ENCODE results near the gene NLRP12.
"Not testable (repeated sequence)": the region's sequence is repeated elsewhere in the genome, so short reads cannot be mapped to it uniquely, and the experiment has no call there.

Gene NLRP12, protein sequence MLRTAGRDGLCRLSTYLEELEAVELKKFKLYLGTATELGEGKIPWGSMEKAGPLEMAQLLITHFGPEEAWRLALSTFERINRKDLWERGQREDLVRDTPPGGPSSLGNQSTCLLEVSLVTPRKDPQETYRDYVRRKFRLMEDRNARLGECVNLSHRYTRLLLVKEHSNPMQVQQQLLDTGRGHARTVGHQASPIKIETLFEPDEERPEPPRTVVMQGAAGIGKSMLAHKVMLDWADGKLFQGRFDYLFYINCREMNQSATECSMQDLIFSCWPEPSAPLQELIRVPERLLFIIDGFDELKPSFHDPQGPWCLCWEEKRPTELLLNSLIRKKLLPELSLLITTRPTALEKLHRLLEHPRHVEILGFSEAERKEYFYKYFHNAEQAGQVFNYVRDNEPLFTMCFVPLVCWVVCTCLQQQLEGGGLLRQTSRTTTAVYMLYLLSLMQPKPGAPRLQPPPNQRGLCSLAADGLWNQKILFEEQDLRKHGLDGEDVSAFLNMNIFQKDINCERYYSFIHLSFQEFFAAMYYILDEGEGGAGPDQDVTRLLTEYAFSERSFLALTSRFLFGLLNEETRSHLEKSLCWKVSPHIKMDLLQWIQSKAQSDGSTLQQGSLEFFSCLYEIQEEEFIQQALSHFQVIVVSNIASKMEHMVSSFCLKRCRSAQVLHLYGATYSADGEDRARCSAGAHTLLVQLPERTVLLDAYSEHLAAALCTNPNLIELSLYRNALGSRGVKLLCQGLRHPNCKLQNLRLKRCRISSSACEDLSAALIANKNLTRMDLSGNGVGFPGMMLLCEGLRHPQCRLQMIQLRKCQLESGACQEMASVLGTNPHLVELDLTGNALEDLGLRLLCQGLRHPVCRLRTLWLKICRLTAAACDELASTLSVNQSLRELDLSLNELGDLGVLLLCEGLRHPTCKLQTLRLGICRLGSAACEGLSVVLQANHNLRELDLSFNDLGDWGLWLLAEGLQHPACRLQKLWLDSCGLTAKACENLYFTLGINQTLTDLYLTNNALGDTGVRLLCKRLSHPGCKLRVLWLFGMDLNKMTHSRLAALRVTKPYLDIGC

DNA sequence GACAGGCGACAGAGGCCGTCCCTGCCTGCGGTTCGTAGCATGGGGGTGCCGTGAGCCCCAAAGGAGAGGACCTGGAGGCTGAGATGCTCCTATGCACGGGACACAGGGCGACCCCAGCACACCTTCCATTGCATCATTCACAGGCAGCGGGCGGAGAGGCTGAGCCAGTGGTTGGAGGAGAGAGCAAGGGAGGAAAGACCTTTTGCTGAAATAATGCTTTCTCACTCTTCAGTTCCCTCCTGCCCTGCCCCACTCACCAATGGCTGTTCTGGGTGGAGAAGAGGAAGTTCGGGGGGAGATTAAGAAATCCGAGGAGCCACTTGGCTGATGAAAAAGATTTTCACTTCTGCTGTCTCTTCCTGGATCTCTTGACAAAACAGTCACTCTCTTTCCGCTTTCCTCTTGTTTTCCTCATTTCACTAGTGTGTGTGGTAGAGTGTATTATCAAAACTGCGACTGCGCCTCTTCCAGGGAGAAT, at the start of gene NLRP12:
Gene NLRP12 (minus strand): TSS at position 181 of the 478 bp plus-strand sequence. CDS start 140 bp downstream, at position 41.
- peak; percentile 56 for DNase-seq (ENCODE audit: low spot score)

DNA sequence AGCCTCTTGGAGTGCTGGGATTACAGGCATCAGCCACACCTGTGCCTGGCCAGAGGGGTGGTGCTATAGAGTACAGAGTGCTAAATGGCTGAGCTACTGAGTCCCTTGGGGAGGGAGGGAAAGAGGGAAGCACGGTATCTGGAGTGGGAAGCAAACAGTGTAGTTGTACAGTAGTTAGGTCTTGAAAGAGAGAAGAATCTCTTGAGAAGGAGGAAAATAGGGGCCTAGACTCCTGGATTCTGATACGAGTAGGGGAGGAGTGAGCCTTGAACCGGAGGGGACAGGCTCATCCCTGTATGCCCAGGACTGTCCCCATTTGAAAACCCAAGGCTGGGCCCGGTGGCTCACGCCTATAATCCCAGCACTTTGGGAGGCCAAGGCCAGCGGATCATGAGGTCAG, 48.6 kb upstream of the NLRP12 start:
- DNase-seq (ENCODE audit: low spot score) = no peak

DNA sequence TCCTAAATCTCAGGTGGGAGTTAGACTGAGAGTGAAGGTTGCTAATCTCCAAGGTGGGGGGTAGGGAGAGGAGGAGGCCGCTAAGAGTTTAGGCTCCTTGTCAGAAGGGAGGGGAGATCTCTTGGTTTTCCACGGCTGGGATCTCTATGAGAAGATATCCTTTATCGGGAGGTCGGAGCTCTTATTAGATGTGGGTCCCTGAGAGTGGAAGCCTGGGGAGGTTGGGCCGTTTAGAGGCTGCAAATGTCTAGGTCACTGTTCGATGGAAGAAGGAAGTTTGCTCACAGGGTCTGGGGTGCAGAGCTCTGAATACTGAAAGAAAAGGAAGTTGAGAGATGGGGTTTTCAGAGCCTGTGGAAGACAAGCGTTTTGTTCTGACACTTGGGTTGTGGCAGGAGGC, 47.3 kb upstream of the NLRP12 start:
- no peak for DNase-seq (ENCODE audit: low spot score)

DNA sequence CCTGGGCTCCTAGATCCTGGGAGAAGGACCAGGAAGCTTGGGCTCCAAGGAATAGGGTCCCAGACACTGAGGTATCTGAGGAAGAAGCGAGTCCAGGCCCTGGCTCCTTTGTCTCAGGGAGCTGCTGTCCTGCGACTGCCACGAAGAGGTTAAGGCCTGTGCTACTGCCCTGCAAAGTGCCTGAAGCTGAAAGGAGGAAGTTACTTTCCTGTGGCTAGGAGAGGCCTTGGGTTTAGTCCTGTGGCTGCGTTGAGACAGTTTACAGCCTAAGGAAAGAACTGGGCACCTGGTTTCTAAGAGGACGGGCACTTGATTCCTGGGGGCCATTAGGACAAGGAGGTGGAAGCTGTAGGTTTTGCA, 46.4 kb upstream of the NLRP12 start:
- peak; percentile 56 for DNase-seq (ENCODE audit: low spot score)

DNA sequence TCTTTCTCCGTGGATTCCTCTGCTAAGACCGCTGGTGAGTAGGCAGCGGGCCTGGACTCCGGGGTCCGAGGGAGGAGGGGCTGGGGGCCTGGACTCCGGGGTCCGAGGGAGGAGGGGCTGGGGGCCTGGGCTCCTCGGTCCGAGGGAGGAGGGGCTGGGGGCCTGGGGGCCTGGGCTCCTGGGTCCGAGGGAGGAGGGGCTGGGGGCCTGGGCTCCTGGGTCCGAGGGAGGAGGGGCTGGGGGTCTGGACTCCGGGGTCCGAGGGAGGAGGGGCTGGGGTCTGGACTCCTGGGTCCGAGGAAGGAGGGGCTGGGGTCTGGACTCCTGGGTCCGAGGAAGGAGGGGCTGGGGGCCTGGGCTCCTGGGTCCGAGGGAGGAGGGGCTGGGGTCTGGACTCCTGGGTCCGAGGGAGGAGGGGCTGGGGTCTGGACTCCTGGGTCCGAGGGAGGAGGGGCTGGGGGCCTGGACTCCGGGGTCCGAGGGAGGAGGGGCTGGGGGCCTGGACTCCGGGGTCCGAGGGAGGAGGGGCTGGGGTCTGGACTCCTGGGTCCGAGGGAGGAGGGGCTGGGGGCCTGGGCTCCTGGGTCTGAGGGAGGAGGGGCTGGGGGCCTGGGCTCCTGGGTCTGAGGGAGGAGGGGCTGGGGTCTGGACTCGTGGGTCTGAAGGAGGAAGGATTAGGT, 45.8 kb upstream of the NLRP12 start:
- not testable (repeated sequence) for DNase-seq (ENCODE audit: low spot score)

DNA sequence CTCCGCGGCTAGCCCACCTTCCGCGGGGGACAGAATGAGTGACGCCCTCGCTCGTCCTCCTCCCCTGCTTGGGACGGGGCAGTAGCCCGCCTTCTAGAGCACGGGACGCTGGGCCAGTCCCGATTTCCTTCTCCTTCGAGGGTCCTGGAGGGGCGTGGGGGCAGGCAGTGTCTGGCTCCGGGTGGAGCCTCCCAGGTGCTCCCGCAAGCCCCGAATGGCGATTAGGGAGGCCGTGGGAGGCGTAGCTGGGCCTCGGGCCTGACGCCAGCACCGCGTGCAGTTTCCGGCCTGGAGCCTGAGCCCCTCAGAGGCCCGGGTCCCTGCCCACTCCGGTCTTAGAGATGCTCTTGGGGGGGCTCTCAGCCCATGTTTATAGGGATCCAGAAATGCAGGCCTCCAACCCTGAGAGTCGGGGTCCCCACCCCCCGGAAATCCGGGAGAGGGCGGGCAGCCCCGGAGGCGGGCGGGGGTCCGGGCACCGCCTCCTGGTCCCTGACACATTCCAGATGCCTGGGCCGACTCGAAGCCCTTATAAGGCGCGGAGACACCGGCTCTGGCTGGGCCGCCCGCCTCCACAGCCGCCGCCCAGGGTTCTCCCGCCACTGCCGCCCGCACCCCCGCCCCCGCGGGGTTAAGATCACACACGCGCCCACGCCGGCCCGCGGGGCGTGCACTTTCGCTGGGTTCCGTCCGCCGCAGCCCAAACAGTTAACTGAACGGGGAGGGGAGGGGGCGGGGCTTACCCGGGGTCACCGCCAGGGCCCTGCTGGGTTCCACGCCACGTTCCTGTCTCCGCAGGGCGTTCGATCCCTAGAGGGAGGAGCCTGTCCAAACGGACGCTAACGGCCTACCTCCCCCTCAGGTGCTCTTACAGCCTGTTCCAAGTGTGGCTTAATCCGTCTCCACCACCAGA, 45.0 kb upstream of the NLRP12 start:
- peak; percentile 65 for DNase-seq (ENCODE audit: low spot score)

DNA sequence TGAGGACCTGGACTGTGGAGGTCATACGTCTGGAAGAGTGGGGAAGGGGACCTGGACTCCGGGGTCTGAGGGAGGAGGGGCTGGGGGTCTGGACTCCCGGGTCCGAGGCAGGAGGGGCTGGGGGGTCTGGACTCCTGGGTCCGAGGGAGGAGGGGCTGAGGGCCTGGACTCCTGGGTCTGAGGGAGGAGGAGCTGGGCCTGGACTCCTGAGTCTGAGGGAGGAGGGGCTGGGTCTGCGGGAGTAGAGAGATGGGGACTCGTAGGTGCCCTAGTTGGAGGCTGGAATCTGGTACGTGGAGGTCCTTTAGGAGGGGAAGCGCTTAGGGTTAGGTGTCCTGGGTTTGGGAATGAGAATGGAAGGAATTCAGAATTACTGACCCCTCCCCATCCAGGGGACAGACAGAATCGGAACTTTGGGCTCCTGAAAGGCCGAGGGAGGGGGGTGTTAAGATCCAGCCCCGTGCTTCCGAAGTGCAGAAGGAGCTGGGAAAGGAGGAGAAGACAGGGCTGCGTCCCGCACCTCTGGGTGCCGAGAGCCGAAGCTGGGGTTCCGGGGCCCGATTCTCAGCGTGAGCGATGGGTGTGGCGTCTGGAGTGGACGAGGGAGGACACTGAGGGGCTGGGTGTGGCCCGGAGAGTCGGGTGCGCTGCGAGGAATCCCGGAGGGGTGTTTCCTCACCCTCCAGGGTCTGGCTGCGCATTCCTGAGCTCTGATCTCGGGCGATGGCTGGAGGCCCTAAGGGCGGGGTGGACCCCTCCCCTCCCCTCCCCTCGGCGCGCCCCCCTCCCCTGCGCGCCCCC, 44.2 kb upstream of the NLRP12 start:
- no peak for DNase-seq (ENCODE audit: low spot score)

DNA sequence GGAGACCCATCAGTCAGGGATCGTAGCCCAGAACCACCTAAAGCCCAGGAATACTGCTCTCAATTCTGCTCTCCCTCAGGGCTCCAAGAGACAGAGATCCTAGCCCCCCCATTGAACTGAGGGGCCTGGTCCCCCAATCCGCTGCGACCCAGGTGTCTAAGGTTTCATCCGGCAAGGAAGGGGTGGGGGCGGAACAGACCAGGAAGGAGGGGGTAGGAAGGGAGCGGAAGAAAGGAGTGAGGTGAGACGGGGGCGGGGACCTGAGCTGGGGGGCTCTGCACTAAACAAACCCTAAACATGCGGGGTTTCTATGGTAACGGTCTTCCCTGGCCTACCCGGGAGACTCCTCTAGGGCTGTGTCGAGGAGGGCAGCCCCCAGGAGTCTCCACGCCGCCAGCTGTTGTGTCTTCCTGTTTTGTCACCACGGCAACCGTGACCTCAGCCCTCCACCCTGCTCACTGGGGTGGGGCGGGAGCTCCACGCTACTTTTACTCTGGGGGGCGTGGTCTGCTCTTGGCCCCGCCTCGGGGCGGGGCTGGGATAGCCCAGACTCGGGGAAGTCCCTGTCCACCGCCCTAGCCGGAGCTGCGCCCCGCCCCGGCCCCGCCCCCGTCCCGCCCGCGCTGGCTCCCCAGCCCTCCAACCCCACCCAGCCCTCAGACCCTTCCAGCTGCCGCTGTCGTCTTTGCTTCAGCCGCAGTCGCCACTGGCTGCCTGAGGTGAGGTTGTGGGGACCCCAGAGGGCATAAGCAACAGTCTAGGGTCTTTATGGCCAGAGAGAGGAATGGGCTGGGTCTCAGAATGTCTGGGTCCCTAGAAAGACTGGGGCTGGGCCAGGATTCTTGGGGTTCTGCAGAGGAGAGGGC, 43.3 kb upstream of the NLRP12 start, which contains the start of gene MYADM:
Gene MYADM (plus strand): TSS at position 659 of the 866 bp plus-strand sequence. CDS start 5,647 bp downstream, outside the sequence.
- peak; percentile 98 for DNase-seq (ENCODE audit: low spot score)

DNA sequence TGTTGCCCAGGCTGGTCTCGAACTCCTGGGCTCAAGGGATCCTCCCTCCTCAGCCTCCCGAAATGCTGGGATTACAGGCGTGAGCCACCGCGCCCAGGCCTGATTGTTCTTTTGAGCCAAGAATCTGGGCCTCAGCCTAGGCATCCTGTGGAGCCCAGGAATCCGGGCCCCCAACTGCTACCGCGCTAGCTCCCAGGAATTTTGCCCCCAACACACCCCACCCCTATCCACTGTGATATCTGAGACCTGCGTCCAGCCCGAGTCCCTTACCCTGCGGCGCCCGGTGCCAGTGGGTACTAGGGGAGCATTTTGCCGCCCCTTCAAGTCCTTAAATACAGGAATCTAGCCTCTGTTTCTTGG, 42.7 kb upstream of the NLRP12 start:
- DNase-seq (ENCODE audit: low spot score) = no peak

DNA sequence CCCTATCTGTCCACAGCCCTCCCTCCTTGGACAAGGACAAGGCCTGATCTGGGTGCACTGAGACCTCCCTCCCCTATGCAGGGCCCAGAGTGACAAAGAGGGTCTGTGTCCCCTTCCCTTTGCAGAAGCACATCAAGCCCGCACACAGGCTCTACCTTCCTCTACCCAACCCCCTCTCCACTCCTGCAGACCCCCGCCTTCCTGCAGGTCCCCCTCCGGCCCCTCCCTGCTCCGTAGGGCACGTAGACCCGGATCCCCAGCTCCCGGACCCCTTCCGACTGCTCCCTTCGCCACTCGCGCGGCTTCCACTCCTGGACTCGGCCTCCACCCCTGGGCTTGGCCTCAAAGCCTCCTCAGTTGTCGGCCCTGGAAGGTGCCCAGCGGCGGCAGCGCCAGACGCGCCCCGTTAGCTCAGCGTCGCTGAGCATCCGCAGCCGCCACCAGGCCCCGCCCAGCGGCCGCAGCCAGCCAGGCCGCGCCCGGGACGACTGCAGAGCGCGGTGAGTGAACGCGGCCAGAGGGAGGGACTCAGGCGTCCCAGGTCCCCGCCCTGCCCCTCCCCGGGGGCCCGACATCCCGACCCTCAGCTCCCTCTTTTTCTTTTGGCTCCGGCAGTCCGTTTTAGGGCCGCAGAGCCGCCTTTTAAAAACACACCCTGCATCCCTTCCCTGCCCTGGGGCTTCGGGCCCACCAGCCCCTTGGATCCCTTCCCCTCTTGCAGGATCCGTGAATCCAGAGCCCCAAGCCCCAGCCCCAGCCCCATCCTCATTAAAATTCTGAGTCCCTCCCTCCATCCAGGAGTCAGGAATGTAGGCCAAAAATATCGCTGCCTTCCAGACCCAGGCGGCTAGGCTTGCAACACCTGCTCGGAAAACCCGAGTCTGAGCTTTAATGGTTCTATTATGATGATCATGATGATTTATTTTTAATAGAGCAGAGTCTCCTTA, 42.1 kb upstream of the NLRP12 start:
- DNase-seq (ENCODE audit: low spot score) = peak; percentile 86

DNA sequence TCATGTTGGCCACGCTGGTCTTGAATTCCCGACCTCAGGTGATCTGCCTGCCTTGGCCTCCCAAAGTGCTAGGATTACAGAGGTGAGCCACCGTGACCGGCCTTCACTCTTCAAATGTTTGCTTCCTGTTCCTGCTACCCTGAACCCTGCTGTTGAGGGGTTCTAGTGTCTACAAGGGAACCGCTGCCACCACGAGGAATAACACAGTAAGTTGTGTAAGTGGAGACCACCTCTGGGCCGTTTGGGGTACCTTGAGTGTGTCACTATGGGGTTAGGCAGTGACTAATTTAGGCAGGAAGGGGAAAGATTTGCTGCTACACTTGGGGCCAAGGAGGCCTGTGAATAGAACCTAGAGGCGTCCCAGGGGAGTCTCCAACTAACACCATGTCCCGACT, 41.4 kb upstream of the NLRP12 start:
- DNase-seq (ENCODE audit: low spot score) = no peak

DNA sequence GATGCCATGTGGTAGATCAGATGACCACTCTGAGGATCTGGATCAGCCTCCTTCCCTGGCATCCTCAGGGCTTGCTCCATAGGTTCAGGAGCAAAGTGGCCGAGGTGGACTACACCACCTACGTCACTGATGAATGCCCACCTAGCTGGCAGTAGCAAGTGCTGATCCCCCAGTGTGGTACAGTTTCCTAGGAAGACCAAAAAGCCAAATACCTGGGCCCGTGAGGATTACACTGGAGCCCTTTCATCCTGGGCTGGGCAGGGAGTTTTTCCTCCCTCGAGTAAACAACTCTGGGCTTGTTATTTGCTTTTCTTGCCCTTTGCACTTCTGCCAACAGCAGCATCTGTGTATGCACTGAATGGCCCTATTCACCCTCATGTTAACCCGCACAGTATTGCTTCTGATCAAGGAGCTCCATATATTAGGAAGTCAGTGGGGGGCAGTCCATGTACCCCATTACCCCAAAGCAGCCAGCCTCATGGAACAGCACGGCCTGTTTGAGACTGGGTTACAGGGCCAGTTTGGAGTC, 40.3 kb upstream of the NLRP12 start:
- DNase-seq (ENCODE audit: low spot score) = peak; percentile 86

DNA sequence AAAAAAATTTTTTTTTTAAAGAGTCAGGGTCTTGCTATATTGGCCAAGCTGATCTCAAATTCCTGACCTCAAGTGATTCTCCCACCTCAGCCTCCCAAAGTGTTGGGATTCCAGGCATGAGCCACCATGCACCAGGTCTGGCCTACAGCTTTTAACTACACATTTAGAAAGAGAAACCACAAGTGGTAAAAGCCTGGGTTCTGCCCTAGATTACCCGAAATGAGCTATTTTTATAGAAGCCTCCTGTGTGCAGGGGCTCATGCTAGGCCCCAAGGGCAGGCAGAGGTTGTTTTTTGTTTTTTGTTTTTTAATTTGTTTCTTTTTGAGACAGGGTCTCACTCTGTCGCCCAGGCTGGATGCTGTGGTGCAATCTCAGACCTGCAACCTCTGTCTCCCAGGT, 29.6 kb upstream of the NLRP12 start:
- DNase-seq (ENCODE audit: low spot score) = no peak

DNA sequence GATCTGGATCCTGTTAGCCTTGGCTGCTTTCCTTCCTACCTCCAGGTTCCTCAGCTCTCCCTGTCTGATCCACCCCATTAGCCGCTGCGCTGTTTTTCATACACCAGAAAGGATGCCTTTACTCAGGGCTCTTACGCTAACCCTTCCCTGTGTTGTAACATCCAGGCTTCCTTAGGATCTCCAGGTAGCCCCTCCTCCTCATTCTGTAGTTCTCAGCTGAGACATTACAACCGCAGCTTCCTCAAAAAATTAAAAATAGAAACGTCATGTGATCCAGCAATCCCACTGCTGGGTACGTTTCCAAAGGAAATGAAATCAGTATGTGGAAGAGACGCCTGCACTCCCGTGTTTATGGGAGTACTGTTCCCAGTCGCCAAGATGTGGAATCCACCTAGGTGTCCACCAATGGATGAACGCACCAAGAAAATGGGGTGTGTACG, 25.1 kb upstream of the NLRP12 start:
- DNase-seq (ENCODE audit: low spot score) = no peak

DNA sequence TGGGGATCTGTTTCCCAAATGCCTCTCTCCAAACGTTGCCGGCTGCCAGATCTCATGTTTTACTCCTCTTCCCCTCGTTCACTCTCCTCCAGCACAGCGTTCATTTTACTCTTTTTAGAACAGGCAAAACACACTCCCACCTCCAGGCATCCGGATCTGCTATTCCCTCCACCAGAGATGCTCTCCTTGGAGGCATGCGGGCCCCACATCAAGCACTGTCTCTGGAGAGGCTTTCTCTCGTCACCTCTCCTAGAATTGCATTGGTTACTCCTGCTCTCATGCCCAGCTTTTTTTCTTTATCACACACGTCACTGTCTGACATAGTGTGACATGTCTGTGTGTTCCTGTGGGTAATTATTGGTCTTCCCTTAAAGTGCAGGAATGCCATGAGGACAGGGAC, 23.4 kb upstream of the NLRP12 start:
- DNase-seq (ENCODE audit: low spot score) = no peak

DNA sequence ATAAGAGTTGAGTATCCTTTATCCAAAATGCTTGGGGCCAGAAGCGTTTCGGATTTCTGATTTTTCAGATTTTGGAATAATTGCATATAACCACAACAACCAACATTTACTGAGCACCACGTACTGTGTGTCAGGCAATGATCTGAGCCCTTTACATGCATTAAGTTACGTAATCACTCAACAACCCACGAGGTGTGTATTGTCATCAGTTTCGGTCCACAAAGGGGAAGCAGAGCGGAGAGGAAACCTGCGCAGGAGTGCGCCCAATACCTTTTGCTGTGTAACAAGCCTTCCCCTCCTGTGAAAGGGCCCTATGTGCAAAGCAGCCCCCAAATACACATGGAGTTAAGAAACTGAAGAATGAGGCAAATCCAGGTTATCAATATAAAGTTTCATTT, 20.7 kb upstream of the NLRP12 start:
- DNase-seq (ENCODE audit: low spot score) = no peak

DNA sequence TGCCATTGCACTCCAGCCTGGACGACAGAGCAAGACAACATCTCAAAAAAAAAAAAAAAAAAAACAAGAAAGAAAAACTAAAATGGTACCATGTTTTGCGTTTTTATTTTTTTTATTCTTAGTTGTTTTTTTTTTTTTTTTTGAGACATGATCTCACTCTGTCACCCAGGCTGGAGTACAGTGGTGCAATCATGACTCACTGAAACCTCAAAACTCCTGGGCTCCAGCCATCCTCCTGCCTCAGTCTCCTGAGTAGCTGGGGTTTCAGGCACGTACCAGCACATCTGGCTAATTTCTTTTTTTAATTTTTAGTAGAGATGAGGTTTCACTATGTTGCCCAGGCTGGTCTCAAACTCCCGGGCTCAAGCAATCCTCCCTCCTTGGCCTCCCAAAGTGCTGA, 16.8 kb upstream of the NLRP12 start:
- DNase-seq (ENCODE audit: low spot score) = not testable (repeated sequence)

DNA sequence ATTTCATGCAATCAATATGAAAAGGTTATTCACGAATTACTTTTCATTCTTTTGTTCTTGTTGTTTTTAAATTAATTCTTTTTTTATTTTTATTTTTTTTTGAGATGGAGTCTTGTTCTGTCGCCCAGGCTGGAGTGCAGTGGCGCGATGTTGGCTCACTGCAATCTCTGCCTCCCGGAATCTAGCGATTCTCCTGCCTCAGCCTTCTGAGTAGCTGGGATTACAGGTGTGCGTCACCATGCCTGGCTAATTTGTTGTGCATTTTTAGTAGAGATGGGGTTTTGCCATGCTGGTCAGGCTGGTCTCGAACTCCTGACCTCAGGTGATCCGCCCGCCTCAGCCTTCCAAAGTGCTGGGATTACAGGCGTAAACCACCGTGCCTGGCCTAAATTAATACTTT, 16.1 kb upstream of the NLRP12 start:
- not testable (repeated sequence) for DNase-seq (ENCODE audit: low spot score)
